K562 (cell line): ENCODE data around the gene SCNN1A. TPM values are rescaled to one million over a fixed set of nuclear protein-coding genes. Genes with fewer than 3 reads are reported as not detected.

Source experiments
- ATAC-seq: fragments of 200-7000 bp; cut with Tn5 transposase; 3 replicates; pipeline ENCODE4 v1.9.1; 2020; ENCODE audit warnings: moderate library complexity
- BruUV-seq: library from RNA; stranded (reverse); fragments of 400-500 nt; replicated peaks from 2 replicates; lab custom pipeline; 2021; lab: Mats Ljungman, UMichigan
- CTCF ChIA-PET: fragments of 300-600 bp; formaldehyde crosslinking; extraction: SDS; loops from one replicate; lab custom pipeline; 2021; ENCODE audit warnings: low intra/inter-chr PET ratio; lab: Yijun Ruan, JAX
- POLR2A ChIA-PET: fragments of 300-600, 350-650 bp; sonication (Branson Sonifier 250); formaldehyde crosslinking; extraction: SDS; loops from one replicate; lab custom pipeline; 2021; ENCODE audit warnings: antibody characterized with exemption, inconsistent platforms; lab: Yijun Ruan, JAX
- DNase-seq, 4 experiments: peaks; one replicate each; pipeline versions ENCODE4 v3.0.0 to v3.0.0-alpha.2; 2011 to 2018; ENCODE audit warnings: low spot score in 3 of 4, mixed read lengths in 3 of 4; ENCODE audit errors: extremely low read depth in 1 of 4
- FAIRE-seq: peaks from 2 replicates; lab custom pipeline; 2011; peaks lifted over from hg19 to GRCh38; lab: Jason Lieb, UNC
- H2AFZ ChIP-seq: 2 replicates; pipeline ENCODE4 v1.6.0; 2011; ENCODE audit warnings: low read depth, low read length, control low read depth, inconsistent platforms
- H3K27ac ChIP-seq: fragments of 200-600 bp; 3 replicates; pipeline ENCODE4 v1.8.0; 2011; ENCODE audit warnings: low read depth, mild to moderate bottlenecking, control low read depth, inconsistent platforms, low read length, moderate library complexity, mixed read lengths; ENCODE audit errors: extremely low read depth
- H3K27me3 ChIP-seq, 2 experiments: fragments of 300-600 bp in 1 of 2; 2 replicates in 1 of 2; 3 replicates in 1 of 2; pipeline versions ENCODE4 v1.6.0 to v1.8.0; 2011; ENCODE audit warnings: inconsistent platforms in 2 of 2, low read length in 2 of 2, mild to moderate bottlenecking in 1 of 2, mixed read lengths in 1 of 2, moderate library complexity in 1 of 2; ENCODE audit not compliant: control insufficient read depth in 2 of 2, insufficient read depth in 2 of 2
- H3K36me3 ChIP-seq: fragments of 300-600 bp; 3 replicates; pipeline ENCODE4 v1.8.0; 2011; ENCODE audit warnings: mild to moderate bottlenecking, low read length, inconsistent platforms; ENCODE audit not compliant: control insufficient read depth, insufficient read depth
- H3K4me1 ChIP-seq, 2 experiments: fragments of 200-600 bp in 1 of 2; replicated peaks in 1 of 2; 2 replicates in 1 of 2; 3 replicates in 1 of 2; pipeline versions ENCODE4 v1.5.1 to v1.8.0; 2011; ENCODE audit warnings: inconsistent platforms in 2 of 2, low read length in 2 of 2, mild to moderate bottlenecking in 1 of 2, mixed read lengths in 1 of 2, moderate library complexity in 1 of 2; ENCODE audit not compliant: control insufficient read depth in 2 of 2, insufficient read depth in 2 of 2
- H3K4me2 ChIP-seq: 2 replicates; pipeline ENCODE4 v1.6.1; 2011; ENCODE audit warnings: low read length, control low read depth, inconsistent platforms, mixed read lengths; ENCODE audit not compliant: insufficient read depth
- H3K4me3 ChIP-seq: fragments of 200-600 bp; sonication (generic), shearing (Covaris generic); 2 replicates; pipeline ENCODE4 v1.5.1; 2016; ENCODE audit warnings: control low read depth, inconsistent platforms
- H3K79me2 ChIP-seq: fragments of 200-600 bp; 3 replicates; pipeline ENCODE4 v1.8.0; 2011; ENCODE audit warnings: low read length, inconsistent platforms; ENCODE audit not compliant: control insufficient read depth, insufficient read depth
- H3K9ac ChIP-seq, 2 experiments: 2 replicates each; pipeline versions ENCODE4 v1.6.0 to v1.6.1; 2011; ENCODE audit warnings: low read depth in 2 of 2, low read length in 2 of 2, control low read depth in 1 of 2, inconsistent platforms in 1 of 2, mild to moderate bottlenecking in 1 of 2, mixed read lengths in 1 of 2; ENCODE audit not compliant: insufficient read depth in 1 of 2
- H3K9me1 ChIP-seq: one replicate; pipeline ENCODE4 v1.6.0; 2011; ENCODE audit warnings: inconsistent platforms, mild to moderate bottlenecking, low read length, moderate library complexity; ENCODE audit not compliant: control insufficient read depth, insufficient read depth
- H3K9me3 ChIP-seq: replicated peaks from 2 replicates; pipeline ENCODE4 v1.5.1; 2011; ENCODE audit warnings: low read depth, low read length, inconsistent platforms; ENCODE audit not compliant: control insufficient read depth, insufficient read depth
- H4K20me1 ChIP-seq: replicated peaks from 2 replicates; pipeline ENCODE4 v1.6.1; 2011; ENCODE audit warnings: low read length, inconsistent platforms, mixed read lengths; ENCODE audit not compliant: control insufficient read depth, insufficient read depth
- ARID3B ChIP-seq: fragments of 250-450 bp; sonication (Bioruptor Pico); IDR thresholded peaks from 2 replicates; pipeline ENCODE4 v1.4.0; 2020; ENCODE audit warnings: borderline replicate concordance
- CHCHD3 ChIP-seq: fragments of 250-450 bp; sonication (Bioruptor Pico); IDR thresholded peaks from 2 replicates; pipeline ENCODE4 v2.1.2; 2022; ENCODE audit warnings: mild to moderate bottlenecking
- CTBP1 ChIP-seq: fragments of 450-650 bp; IDR thresholded peaks from 2 replicates; pipeline ENCODE4 v1.6.1; 2016; ENCODE audit warnings: borderline replicate concordance
- EZH2 ChIP-seq: IDR thresholded peaks from 2 replicates; pipeline ENCODE4 v1.6.1; 2012; ENCODE audit warnings: low read depth, mild to moderate bottlenecking, inconsistent platforms, low read length, borderline replicate concordance
- FOSL1 ChIP-seq: fragments of 200-800 bp; sonication (Bioruptor generic); conservative IDR thresholded peaks from 2 replicates; pipeline ENCODE4 v1.6.1; 2016; ENCODE audit warnings: missing genetic modification characterization, missing compliant biosample characterization
- KLF13 ChIP-seq: fragments of 450-650 bp; IDR thresholded peaks from 2 replicates; pipeline ENCODE4 v1.6.1; 2016; ENCODE audit warnings: missing genetic modification characterization, low read depth, mild to moderate bottlenecking, missing compliant biosample characterization, moderate library complexity, borderline replicate concordance
- NCOA2 ChIP-seq, 2 experiments: fragments of 450-650 bp; IDR thresholded peaks; 2 replicates each; pipeline ENCODE4 v1.6.1; 2018; ENCODE audit warnings: mild to moderate bottlenecking in 2 of 2, moderate library complexity in 1 of 2; ENCODE audit not compliant: partially characterized antibody in 2 of 2
- SAP30 ChIP-seq: fragments of 200-600 bp; sonication (generic); IDR thresholded peaks from 2 replicates; pipeline ENCODE4 v1.6.1; 2012; ENCODE audit warnings: borderline replicate concordance, low read depth, mild to moderate bottlenecking, moderate library complexity, low read length, control low read depth, inconsistent platforms; ENCODE audit not compliant: insufficient read depth, poor library complexity, severe bottlenecking
- SIX5 ChIP-seq, 2 experiments: IDR thresholded peaks; 2 replicates each; pipeline ENCODE4 v1.6.1; 2011; ENCODE audit warnings: low read length in 2 of 2, borderline replicate concordance in 1 of 2, low read depth in 1 of 2, mild to moderate bottlenecking in 1 of 2, moderate library complexity in 1 of 2; ENCODE audit not compliant: insufficient read depth in 1 of 2
- TEAD2 ChIP-seq: fragments of 450-650 bp; IDR thresholded peaks from 2 replicates; pipeline ENCODE4 v1.6.1; 2016; ENCODE audit warnings: missing genetic modification characterization, control low read depth, missing compliant biosample characterization
- TEAD4 ChIP-seq, 2 experiments: sonication (generic) in 1 of 2; formaldehyde crosslinking in 1 of 2; IDR thresholded peaks; 2 replicates each; pipeline versions ENCODE4 v1.6.1 to v1.8.0; 2012 to 2022; ENCODE audit warnings: borderline replicate concordance in 1 of 2, inconsistent platforms in 1 of 2, low read length in 1 of 2, mild to moderate bottlenecking in 1 of 2, missing genetic modification reagents in 1 of 2
- ZFX ChIP-seq: sonication (generic); formaldehyde crosslinking; IDR thresholded peaks from 2 replicates; pipeline ENCODE4 v1.8.0; 2022; ENCODE audit warnings: mild to moderate bottlenecking, missing genetic modification reagents, moderate library complexity
- ZNF384 ChIP-seq: IDR thresholded peaks from 2 replicates; pipeline ENCODE4 v1.6.1; 2012; ENCODE audit warnings: low read depth, low read length, improper control_type of control experiment
- WGBS: fragments of 100-300 bp; shearing (Covaris generic); methylation state at CpG from one replicate; pipeline ENCODE4 v1.1.6; 2016; ENCODE audit warnings: low coverage, mixed read lengths; ENCODE audit not compliant: insufficient coverage; ENCODE audit errors: missing lambda C conversion rate; 5-methylcytosine and 5-hydroxymethylcytosine counted together
- in situ Hi-C: fragments of 300-500 bp; cut with MboI; formaldehyde crosslinking; loops from 4 replicates; pipeline ENCODE4 v1.15.0; 2018; ENCODE audit warnings: inconsistent platforms, mixed read lengths
- intact Hi-C: fragments of 100-400 bp; cut with micrococcal nuclease; formaldehyde crosslinking; loops from 2 replicates; pipeline ENCODE4 v1.14.2; 2022
- polyA plus RNA-seq, 8 experiments: library from polyadenylated mRNA; depleted of rRNA in 4 of 8; stranded (reverse) in 5 of 8; unstranded in 3 of 8; fragments of >200 nt; fragmentation: Nextera tagmentation in 2 of 8; fragmentation: Illumina TruSeq in 1 of 8; extraction: Ambion mirVana in 2 of 8; extraction: Trizol in 1 of 8; gene quantifications; 2 replicates each; pipeline versions ENCODE4 v1.2.1 to v1.2.3, GENCODE V29; 2011 to 2014; ENCODE audit warnings: inconsistent platforms in 1 of 8, missing spikeins in 1 of 8
- total RNA-seq, 7 experiments: library from RNA; depleted of rRNA in 6 of 7; stranded (reverse); fragments of >200 nt in 6 of 7; fragmentation: Illumina TruSeq in 2 of 7; extraction: Trizol in 2 of 7; gene quantifications; 2 replicates each; pipeline versions ENCODE4 v1.2.1 to v1.2.3, GENCODE V29; 2011 to 2021; ENCODE audit warnings: low replicate concordance in 1 of 7
- TF ChIP-seq, protein P1 (sequence below): fragments of 250-450 bp; sonication (Bioruptor Pico); IDR thresholded peaks from 2 replicates; pipeline ENCODE4 v1.8.0; 2022; ENCODE audit warnings: inconsistent platforms, mild to moderate bottlenecking, moderate library complexity, borderline replicate concordance
- TF ChIP-seq, protein P2 (sequence below): fragments of 250-450 bp; sonication (Bioruptor Pico); IDR thresholded peaks from 2 replicates; pipeline ENCODE4 v1.8.0; 2021; ENCODE audit warnings: moderate library complexity, mild to moderate bottlenecking, inconsistent platforms

The SCNN1A gene
- total and polyA plus RNA-seq, 9 of the 15 experiments (the other 6 are each of a cell fraction or from before 2014, with no cell fraction given) = 0.15 to 0.49 (median 0.32) TPM; not detected in 5

DNA sequence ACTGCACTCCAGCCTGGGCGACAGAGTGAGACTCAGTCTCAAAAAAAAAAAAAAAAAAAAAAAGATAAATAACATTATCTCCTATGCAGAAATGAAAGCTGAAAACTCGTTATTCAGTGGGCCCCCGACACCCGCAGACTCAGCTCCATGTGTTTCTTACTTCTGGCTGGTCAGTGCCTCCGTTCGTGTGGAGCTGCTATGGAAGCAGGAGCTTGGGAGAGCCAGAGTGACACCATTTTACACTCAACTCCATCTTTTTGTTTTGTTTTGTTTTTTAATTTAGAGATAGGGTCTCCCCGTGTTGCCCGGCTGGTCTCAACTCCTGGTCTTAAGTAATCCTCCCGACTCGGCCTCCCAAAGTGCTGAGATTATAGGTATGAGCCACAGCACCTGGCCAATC is 78.2 kb downstream of the SCNN1A start:
- WGBS = 91% methylated on average over 9 of the region's 10 CpGs
- no peak overlapping the region for H2AFZ ChIP-seq
- peaks cover 9% of the 10 kb centered on the region in 2 experiments; a peak in 4 of 5 replicates for H3K4me1 ChIP-seq
- H3K9me1 ChIP-seq = no peaks in the 10 kb centered on the region
- in situ Hi-C loops (no loop called here), intact Hi-C loops (no loop called here)
- no peak overlapping the region for H3K4me2 ChIP-seq
- ATAC-seq = no peak
- no peak overlapping the region for H3K27ac ChIP-seq
- no peak for TF ChIP-seq KLF13 (tag)
- TF ChIP-seq SAP30 = no peak
- TF ChIP-seq CTBP1 = no peak
- no peak for TF ChIP-seq FOSL1 (tag)
- no peak for TF ChIP-seq TEAD4 (IDR thresholded peaks at IDR 0.05; ENCODE audit: low read length)
- no peak for TF ChIP-seq TEAD4 (CRISPR knock-in tag; IDR thresholded peaks at IDR 0.05; ENCODE audit: borderline replicate concordance)
- TF ChIP-seq, protein P1, sequence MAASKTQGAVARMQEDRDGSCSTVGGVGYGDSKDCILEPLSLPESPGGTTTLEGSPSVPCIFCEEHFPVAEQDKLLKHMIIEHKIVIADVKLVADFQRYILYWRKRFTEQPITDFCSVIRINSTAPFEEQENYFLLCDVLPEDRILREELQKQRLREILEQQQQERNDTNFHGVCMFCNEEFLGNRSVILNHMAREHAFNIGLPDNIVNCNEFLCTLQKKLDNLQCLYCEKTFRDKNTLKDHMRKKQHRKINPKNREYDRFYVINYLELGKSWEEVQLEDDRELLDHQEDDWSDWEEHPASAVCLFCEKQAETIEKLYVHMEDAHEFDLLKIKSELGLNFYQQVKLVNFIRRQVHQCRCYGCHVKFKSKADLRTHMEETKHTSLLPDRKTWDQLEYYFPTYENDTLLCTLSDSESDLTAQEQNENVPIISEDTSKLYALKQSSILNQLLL = no peak
- no peak for TF ChIP-seq EZH2
- TF ChIP-seq ZFX (CRISPR knock-in tag) = no peak
- no peak for TF ChIP-seq NCOA2 (IDR thresholded peaks at IDR 0.05; ENCODE audit: partially characterized antibody in 2 of 2)
- TF ChIP-seq ZNF384 = no peak
- no peak for TF ChIP-seq CHCHD3 (CRISPR knock-in tag)
- TF ChIP-seq, protein P2, sequence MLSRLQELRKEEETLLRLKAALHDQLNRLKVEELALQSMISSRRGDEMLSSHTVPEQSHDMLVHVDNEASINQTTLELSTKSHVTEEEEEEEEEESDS = no peak
- TF ChIP-seq ARID3B (CRISPR knock-in tag) = no peak
- no peak for TF ChIP-seq SIX5 (IDR thresholded peaks at IDR 0.05; ENCODE audit: borderline replicate concordance in 1 of 2, insufficient read depth in 1 of 2, low read depth in 1 of 2, low read length in 2 of 2)
- TF ChIP-seq TEAD2 (tag) = no peak
- H3K4me3 ChIP-seq = no peak overlapping the region
- no peak for DNase-seq
- no peaks in the 10 kb centered on the region for H3K9me3 ChIP-seq
- H4K20me1 ChIP-seq = no peaks in the 10 kb centered on the region
- FAIRE-seq = no peak
- POLR2A ChIA-PET = no interaction called here
- H3K79me2 ChIP-seq = no peaks in the 10 kb centered on the region
- no peak overlapping the region for H3K9ac ChIP-seq
- no peaks in the 10 kb centered on the region for H3K27me3 ChIP-seq
- CTCF ChIA-PET = no interaction called here
- no TSS peak for BruUV-seq
- no peaks in the 10 kb centered on the region for H3K36me3 ChIP-seq
